GM21619 (cell line): ENCODE measurements around the gene TNC.

Experiments used
- ATAC-seq: cut with Tn5 transposase; IDR thresholded peaks from one replicate; pipeline ENCODE4 v1.9.1; 2021; ENCODE audit not compliant: unreplicated experiment

Gene TNC

GRCh38 chr9:115117999-115118878, at the start of gene TNC:
Gene TNC (minus strand): TSS chr9:115118157. CDS start chr9:115091018, 27,139 bp downstream.
- ATAC-seq: no peak

DNA sequence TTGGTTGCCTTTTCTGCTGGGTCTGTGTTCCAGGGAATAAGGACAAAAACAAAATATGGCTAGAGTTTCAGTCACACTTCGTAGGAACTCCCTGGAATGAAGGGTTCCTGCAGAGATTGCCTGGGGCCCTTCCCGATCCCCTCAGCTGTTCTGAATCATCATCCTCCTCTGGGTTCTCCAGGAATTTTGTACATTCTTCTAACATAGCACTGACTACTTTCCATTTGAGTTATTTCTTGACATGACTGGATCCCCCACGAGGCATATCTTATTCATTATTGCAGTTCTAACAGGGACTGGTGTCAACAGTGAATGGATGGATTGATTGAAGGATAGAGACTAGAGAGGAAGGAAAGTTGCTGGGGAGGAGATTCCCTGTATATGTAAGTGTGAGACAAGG, 49.2 kb upstream of the TNC start:
- no peak for ATAC-seq

DNA sequence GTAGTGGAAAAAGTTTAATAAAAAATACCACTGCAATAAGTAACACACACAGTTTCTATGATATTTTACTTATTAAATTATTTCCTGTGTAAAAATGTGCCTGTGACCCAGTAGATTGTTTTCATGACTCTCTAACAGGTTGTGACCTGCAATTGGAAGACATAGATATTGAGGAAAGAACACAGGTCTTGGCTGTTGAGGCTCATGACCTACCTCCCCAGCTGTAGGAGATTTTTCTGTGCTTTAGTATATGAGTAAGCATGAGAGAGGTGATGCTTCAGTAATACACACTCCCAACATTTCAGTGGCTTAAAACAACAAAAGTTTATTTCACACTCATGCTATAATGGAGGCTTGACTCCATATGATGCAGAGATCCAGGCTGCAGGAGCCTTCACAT, 47.3 kb upstream of the TNC start:
- no peak for ATAC-seq

- ATAC-seq: no peak
Measured at GRCh38 chr9:115164511-115164974, 46.6 kb upstream of the TNC start.

DNA sequence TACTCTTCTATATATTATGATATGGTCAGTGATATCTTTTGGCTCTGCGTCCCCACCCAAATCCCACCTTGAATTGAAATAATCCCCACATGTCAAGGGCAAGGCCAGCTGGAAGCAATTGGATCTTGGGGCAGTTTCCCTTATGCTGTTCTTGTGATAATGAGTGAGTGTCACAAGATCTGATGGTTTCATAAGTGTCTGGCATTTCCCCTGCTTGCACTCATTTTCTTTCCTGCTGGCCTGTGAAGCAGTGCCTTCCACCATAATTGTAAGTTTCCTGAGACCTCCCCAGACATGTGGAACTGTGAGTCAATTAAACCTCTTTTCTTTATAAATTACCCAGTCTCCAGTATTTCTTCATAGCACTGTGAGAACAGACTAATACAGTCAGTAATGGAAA, 45.0 kb upstream of the TNC start:
- ATAC-seq: no peak

DNA sequence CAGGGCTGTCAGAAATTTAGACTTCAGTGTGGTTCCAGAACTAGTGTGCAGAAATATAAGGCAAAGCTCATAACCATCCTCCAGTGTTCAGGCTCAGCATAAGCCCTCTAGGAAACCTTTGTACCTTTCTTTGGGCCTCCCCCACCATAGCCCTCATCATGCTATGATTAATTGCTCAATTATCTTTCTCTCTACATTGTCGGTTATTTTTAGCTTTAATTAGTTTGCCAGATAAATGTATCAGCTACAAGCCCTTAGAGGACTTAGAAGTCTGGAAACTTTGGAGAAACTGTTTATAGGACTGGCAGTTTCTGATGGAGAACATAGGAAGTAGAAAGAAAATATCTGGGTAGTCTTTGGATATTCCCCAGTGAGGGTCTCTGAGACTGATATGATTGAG, 43.5 kb upstream of the TNC start:
- no peak for ATAC-seq

GRCh38 chr9:115158661-115159481, 40.9 kb upstream of the TNC start:
- ATAC-seq: no peak

GRCh38 chr9:115157245-115157674, 39.3 kb upstream of the TNC start:
- ATAC-seq: no peak

- no peak for ATAC-seq
Measured at GRCh38 chr9:115155037-115155436, 37.1 kb upstream of the TNC start.

GRCh38 chr9:115154617-115155016, 36.7 kb upstream of the TNC start:
- no peak for ATAC-seq

DNA sequence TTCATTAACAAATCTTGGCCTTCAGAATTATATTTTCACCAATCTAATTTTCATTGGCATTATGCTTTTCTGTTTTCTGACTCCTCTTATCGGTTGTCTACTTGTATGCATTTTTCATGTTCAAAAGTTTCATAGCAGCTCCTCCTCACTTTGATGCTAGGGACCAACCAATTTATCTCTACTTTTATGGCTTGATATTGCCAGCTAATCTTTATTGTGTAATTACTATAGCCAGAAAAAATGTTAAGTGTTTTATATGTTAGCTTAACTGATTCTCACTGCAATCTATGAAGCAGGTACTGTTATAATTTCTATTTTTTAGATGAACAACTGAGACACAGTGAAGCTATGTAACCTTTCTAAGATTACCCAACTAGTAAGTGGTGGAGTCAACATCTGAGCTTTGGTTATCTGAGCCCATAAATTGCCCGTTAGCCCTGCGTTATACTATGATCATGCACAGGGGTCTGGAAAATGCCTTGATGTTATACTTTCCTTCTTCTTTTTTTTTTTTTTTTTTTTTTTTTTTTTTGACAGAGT, 34.4 kb upstream of the TNC start:
- no peak for ATAC-seq

DNA sequence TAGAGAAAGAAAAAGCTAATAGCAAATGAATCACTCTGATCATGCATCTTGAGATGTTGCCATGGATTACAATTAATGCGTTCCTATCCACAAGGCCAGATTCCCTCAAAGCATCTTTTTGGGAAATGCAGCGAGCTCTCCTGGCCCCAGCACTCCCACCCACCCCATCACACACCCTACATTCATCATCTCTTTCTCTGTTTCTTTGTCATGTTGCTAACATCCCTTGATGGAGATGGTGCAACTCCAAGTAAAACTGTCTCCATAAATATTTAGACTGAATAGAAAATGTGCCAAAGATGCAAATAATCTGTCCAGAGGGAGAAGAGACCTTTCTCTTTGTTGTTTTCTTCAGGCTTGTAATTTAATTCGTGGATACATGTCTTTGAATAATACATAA, 30.8 kb upstream of the TNC start:
- ATAC-seq: no peak

GRCh38 chr9:115146581-115147021, 28.6 kb upstream of the TNC start:
- ATAC-seq: no peak

- no peak for ATAC-seq
Measured at GRCh38 chr9:115144706-115145105, 26.7 kb upstream of the TNC start.

DNA sequence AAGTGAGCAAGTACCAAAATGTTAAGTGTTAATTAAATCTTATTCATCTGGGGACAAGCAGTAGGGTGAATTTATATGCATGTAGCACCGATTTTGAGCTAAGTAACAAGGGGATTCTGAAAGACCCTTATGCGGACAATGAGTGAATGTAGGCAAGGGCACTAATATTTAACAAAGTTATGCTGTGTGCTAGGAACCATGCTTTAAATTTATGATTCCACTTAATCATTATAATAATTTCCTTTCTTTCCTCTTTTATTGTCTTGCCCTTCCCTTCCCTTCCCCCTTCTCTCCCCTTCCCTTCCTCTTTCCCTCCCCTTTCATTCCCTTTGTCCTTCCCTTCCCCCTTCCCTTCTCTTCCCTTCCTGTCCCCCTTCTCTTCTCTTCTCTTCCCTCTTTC, 25.7 kb upstream of the TNC start:
- ATAC-seq: no peak

GRCh38 chr9:115142517-115143270, 24.7 kb upstream of the TNC start:
- no peak for ATAC-seq

GRCh38 chr9:115142090-115142489, 24.1 kb upstream of the TNC start:
- ATAC-seq: no peak

- ATAC-seq: no peak
Measured at GRCh38 chr9:115141612-115142011, 23.7 kb upstream of the TNC start.

DNA sequence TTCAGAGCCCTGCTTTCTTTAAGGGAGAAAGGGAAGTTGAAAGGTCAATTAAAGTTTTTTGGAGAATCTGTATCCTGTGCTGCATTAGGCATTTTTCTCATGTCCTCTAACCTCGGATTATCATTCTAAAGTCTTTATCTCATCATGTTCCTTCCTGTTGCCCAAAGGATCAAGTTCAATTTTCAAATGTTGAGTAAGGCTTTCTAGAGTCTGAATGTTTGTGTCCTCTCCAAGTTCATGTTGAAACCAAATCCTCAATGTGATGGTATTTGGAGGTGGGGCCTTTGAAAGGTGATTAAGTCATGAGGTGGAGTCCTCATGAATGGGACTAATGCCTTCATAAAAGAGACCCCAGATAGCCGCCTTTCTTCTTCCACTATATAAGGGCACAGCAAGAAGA, 20.2 kb upstream of the TNC start:
- no peak for ATAC-seq

GRCh38 chr9:115137526-115137925, 19.6 kb upstream of the TNC start:
- ATAC-seq: no peak
